Right lobe of liver (tissue), 4 donors: ENCODE results near the gene BZW1.

Experiments used
- POLR2A ChIP-seq: fragments of 450-650 bp; IDR thresholded peaks from one replicate; pipeline ENCODE4 v1.6.1; 2017; ENCODE audit warnings: antibody characterized with exemption, mild to moderate bottlenecking
- TF ChIP-seq, protein P1 (sequence below), 4 donors: fragments of 200-600 bp in 3 of 4; fragments of 450-650 bp in 1 of 4; IDR thresholded peaks; one replicate each; pipeline versions ENCODE4 v1.5.1 to v1.8.0; 2016 to 2022; ENCODE audit warnings: antibody characterized with exemption in 4 of 4, mild to moderate bottlenecking in 2 of 4
- donor health status: DM: no; HTN: no; CAD: no.
- donor health status: DM: no; HTN: no; CAD: no.
- donor health status: DM: no; HTN: yes; CAD: no.

DNA sequence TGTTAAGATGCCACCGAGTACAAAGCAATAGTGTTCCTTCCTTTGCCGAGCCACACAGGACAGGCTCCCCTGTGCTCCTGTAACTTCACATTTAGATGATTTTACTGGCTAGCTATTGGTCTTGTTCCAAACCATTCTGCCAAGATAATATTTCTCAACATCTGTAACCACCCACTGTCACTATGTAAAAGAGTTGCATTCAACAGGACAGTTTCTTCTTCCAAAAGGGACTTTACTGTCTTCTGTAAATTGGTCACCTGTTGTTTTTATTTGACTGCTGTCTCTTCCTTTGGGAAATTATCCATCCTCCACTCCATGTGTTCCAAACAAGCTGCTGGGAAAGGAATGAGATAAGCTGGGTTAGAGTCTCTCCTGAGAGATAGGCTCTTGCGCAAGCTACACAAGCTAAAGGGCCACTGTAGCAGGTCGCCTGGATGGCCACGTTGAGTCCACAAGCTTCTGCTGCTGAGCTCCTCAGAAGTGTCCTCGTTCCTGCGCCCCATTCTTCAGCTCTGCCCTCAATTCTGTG, 14.4 kb upstream of the BZW1 start:
- TF ChIP-seq, protein P1, sequence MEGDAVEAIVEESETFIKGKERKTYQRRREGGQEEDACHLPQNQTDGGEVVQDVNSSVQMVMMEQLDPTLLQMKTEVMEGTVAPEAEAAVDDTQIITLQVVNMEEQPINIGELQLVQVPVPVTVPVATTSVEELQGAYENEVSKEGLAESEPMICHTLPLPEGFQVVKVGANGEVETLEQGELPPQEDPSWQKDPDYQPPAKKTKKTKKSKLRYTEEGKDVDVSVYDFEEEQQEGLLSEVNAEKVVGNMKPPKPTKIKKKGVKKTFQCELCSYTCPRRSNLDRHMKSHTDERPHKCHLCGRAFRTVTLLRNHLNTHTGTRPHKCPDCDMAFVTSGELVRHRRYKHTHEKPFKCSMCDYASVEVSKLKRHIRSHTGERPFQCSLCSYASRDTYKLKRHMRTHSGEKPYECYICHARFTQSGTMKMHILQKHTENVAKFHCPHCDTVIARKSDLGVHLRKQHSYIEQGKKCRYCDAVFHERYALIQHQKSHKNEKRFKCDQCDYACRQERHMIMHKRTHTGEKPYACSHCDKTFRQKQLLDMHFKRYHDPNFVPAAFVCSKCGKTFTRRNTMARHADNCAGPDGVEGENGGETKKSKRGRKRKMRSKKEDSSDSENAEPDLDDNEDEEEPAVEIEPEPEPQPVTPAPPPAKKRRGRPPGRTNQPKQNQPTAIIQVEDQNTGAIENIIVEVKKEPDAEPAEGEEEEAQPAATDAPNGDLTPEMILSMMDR (IDR thresholded peaks at IDR 0.05): no peak
- no peak for TF ChIP-seq POLR2A
